ENCODE results near the gene RANBP1. TPM values are rescaled to one million over a fixed set of nuclear protein-coding genes. Genes with fewer than 3 reads are reported as not detected.
A peak's percentile ranks its signal among the peaks of the same experiment; 100 is the strongest.
"Not testable (repeated sequence)": the region's sequence is repeated elsewhere in the genome, so short reads cannot be mapped to it uniquely, and the experiment has no call there.

The RANBP1 gene
- 100 to 1,000 TPM; 359 to 372 TPM for total RNA-seq

GRCh38 chr22:20115691-20116375 is at the start of gene RANBP1:
Gene RANBP1 (plus strand): TSS chr22:20116104. CDS start chr22:20116185, 81 bp downstream.
- DNase-seq: no peak
- Mint-ChIP-seq H3K9me3 (no peaks in the 10 kb centered on the region), H3K27ac (peak within 1 kb of the TSS; percentile 92), H3K4me3 (peak within 1 kb of the TSS; percentile 88), H3K36me3 (peaks cover 43% of the 10 kb centered on the region), H3K4me1 (ENCODE audit: low read depth) (peaks cover 41% of the 10 kb centered on the region), H3K27me3 (no peaks in the 10 kb centered on the region)
- POLR2A ChIA-PET: interaction anchor here (1.4 to 1.5 kb wide), 2 partner anchors 13 to 15 kb away, joined by 3 to 7 read pairs; no protein-coding TSS in a partner anchor
- CTCF ChIA-PET: no interaction called here
- intact Hi-C loops (cut with micrococcal nuclease): loop anchor here (2.0 kb wide), 1 partner anchor 95 kb away; the partner anchor contains the start of gene TANGO2

- H3K9me3 Mint-ChIP-seq: no peaks in the 10 kb centered on the region
- no peak for DNase-seq
- H3K27ac Mint-ChIP-seq: no peak overlapping the region
- H3K36me3 Mint-ChIP-seq: peaks cover 4% of the 10 kb centered on the region
- H3K4me3 Mint-ChIP-seq: no peak overlapping the region
- H3K4me1 Mint-ChIP-seq (ENCODE audit: low read depth): no peaks in the 10 kb centered on the region
- intact Hi-C loops (cut with micrococcal nuclease): no loop called here
- H3K27me3 Mint-ChIP-seq: no peaks in the 10 kb centered on the region
- ChIA-PET CTCF (no interaction called here), POLR2A (no interaction called here)
These were observed 49.1 kb upstream of the RANBP1 start for GRCh38 chr22:20066617-20067383.

GRCh38 chr22:20067384-20067682 is 48.6 kb upstream of the RANBP1 start:
- H3K4me1 Mint-ChIP-seq (ENCODE audit: low read depth); DNase-seq; H3K36me3 Mint-ChIP-seq; H3K27ac Mint-ChIP-seq; intact Hi-C loops (cut with micrococcal nuclease); POLR2A ChIA-PET; H3K9me3 Mint-ChIP-seq; H3K27me3 Mint-ChIP-seq; H3K4me3 Mint-ChIP-seq; CTCF ChIA-PET: not testable (repeated sequence)

GRCh38 chr22:20068640-20069039 is 47.3 kb upstream of the RANBP1 start:
- POLR2A ChIA-PET: no interaction called here
- CTCF ChIA-PET: interaction anchor here (0.6 kb wide), 1 partner anchor 387 kb away, joined by 5 read pairs; no protein-coding TSS in a partner anchor
- Mint-ChIP-seq H3K27me3 (no peaks in the 10 kb centered on the region), H3K4me3 (no peak overlapping the region), H3K4me1 (ENCODE audit: low read depth) (no peaks in the 10 kb centered on the region), H3K36me3 (no peaks in the 10 kb centered on the region), H3K9me3 (no peaks in the 10 kb centered on the region), H3K27ac (no peak overlapping the region)
- no peak for DNase-seq
- intact Hi-C loops (cut with micrococcal nuclease): no loop called here

- DNase-seq: no peak
- H3K27me3 Mint-ChIP-seq: no peaks in the 10 kb centered on the region
- no peaks in the 10 kb centered on the region for H3K4me1 Mint-ChIP-seq (ENCODE audit: low read depth)
- intact Hi-C loops (cut with micrococcal nuclease): loop anchor here (5.0 kb wide), 1 partner anchor 32 kb away; no protein-coding TSS in a partner anchor
- ChIA-PET CTCF (interaction anchor here (0.6 kb wide), 1 partner anchor 388 kb away, joined by 5 read pairs; no protein-coding TSS in a partner anchor), POLR2A (no interaction called here)
- no peaks in the 10 kb centered on the region for H3K9me3 Mint-ChIP-seq
- H3K4me3 Mint-ChIP-seq: no peak overlapping the region
- no peak overlapping the region for H3K27ac Mint-ChIP-seq
- no peaks in the 10 kb centered on the region for H3K36me3 Mint-ChIP-seq
These were observed 46.4 kb upstream of the RANBP1 start for GRCh38 chr22:20069331-20070042.

- ChIA-PET CTCF (no interaction called here), POLR2A (interaction anchor here (0.6 kb wide), 1 partner anchor 246 kb away, joined by 3 read pairs; no protein-coding TSS in a partner anchor)
- no peaks in the 10 kb centered on the region for H3K9me3 Mint-ChIP-seq
- no peaks in the 10 kb centered on the region for H3K27me3 Mint-ChIP-seq
- no peak overlapping the region for H3K27ac Mint-ChIP-seq
- no peaks in the 10 kb centered on the region for H3K4me1 Mint-ChIP-seq (ENCODE audit: low read depth)
- intact Hi-C loops (cut with micrococcal nuclease): loop anchor here (5.0 kb wide), 1 partner anchor 34 kb away; no protein-coding TSS in a partner anchor
- no peak overlapping the region for H3K4me3 Mint-ChIP-seq
- DNase-seq: no peak
- H3K36me3 Mint-ChIP-seq: no peaks in the 10 kb centered on the region
These were observed 44.4 kb upstream of the RANBP1 start for GRCh38 chr22:20071524-20071972.

GRCh38 chr22:20076627-20077172 is 39.2 kb upstream of the RANBP1 start:
- no peak for DNase-seq
- ChIA-PET POLR2A (no interaction called here), CTCF (no interaction called here)
- Mint-ChIP-seq H3K27ac (no peak overlapping the region), H3K4me1 (ENCODE audit: low read depth) (peaks cover 10% of the 10 kb centered on the region), H3K4me3 (no peak overlapping the region), H3K36me3 (no peaks in the 10 kb centered on the region), H3K9me3 (no peaks in the 10 kb centered on the region), H3K27me3 (no peaks in the 10 kb centered on the region)
- intact Hi-C loops (cut with micrococcal nuclease): no loop called here

- H3K27me3 Mint-ChIP-seq: no peaks in the 10 kb centered on the region
- DNase-seq: peak; percentile 75
- intact Hi-C loops (cut with micrococcal nuclease): loop anchor here (1.0 kb wide), 2 partner anchors 37 to 59 kb away; partner anchors contain the start of genes TANGO2 and TRMT2A
- no peaks in the 10 kb centered on the region for H3K9me3 Mint-ChIP-seq
- peak within 1 kb of the TSS; percentile 88 for H3K4me3 Mint-ChIP-seq
- peak within 1 kb of the TSS; percentile 79 for H3K27ac Mint-ChIP-seq
- POLR2A ChIA-PET: no interaction called here
- CTCF ChIA-PET: no interaction called here
- H3K4me1 Mint-ChIP-seq (ENCODE audit: low read depth): peaks cover 37% of the 10 kb centered on the region
- no peaks in the 10 kb centered on the region for H3K36me3 Mint-ChIP-seq
These were observed 36.0 kb upstream of the RANBP1 start, which contains the start of gene DGCR8 for GRCh38 chr22:20079745-20080444. Gene DGCR8 (plus strand): TSS chr22:20080241. CDS start chr22:20085964, 5,723 bp downstream.

- ChIA-PET POLR2A (no interaction called here), CTCF (no interaction called here)
- H3K9me3 Mint-ChIP-seq: no peaks in the 10 kb centered on the region
- H3K36me3 Mint-ChIP-seq: peaks cover 3% of the 10 kb centered on the region
- peak overlapping the region; percentile 79 for H3K27ac Mint-ChIP-seq
- H3K27me3 Mint-ChIP-seq: no peaks in the 10 kb centered on the region
- peak overlapping the region; percentile 87 for H3K4me3 Mint-ChIP-seq
- peak; percentile 75 for DNase-seq
- intact Hi-C loops (cut with micrococcal nuclease): loop anchor here (1.0 kb wide), 1 partner anchor 59 kb away; the partner anchor contains the start of gene TANGO2
- H3K4me1 Mint-ChIP-seq (ENCODE audit: low read depth): peaks cover 39% of the 10 kb centered on the region
These were observed 35.5 kb upstream of the RANBP1 start for GRCh38 chr22:20080445-20080775.

- CTCF ChIA-PET: interaction anchor here (1.7 kb wide), 1 partner anchor 10 kb away, joined by 5 read pairs; no protein-coding TSS in a partner anchor
- H3K9me3 Mint-ChIP-seq: no peaks in the 10 kb centered on the region
These were observed 34.9 kb upstream of the RANBP1 start for GRCh38 chr22:20080776-20081654.

More at GRCh38 chr22:20080776-20081654, 34.9 kb upstream of the RANBP1 start:
- intact Hi-C loops (cut with micrococcal nuclease): loop anchor here (1.0 kb wide), 1 partner anchor 60 kb away; the partner anchor contains the start of gene TANGO2
- POLR2A ChIA-PET: interaction anchor here (1.0 kb wide), 1 partner anchor 15 kb away, joined by 3 read pairs; no protein-coding TSS in a partner anchor
- Mint-ChIP-seq H3K4me1 (ENCODE audit: low read depth) (peaks cover 40% of the 10 kb centered on the region), H3K36me3 (peaks cover 8% of the 10 kb centered on the region), H3K27ac (peak overlapping the region; percentile 79), H3K27me3 (no peaks in the 10 kb centered on the region), H3K4me3 (peak overlapping the region; percentile 87)
- DNase-seq: peak; percentile 47
